ENCODE results near the gene KBTBD12.
A peak's percentile ranks its signal among the peaks of the same experiment; 100 is the strongest.

The KBTBD12 gene

GRCh38 chr3:127964816-127965215, 49.8 kb downstream of the KBTBD12 start:
- no peak for DNase-seq (ENCODE audit: extremely low spot score)
- TF ChIP-seq FOXK2 (IDR thresholded peaks at IDR 0.05): no peak
- no peak for TF ChIP-seq TARDBP (IDR thresholded peaks at IDR 0.05)
- no peak for TF ChIP-seq CTBP1 (IDR thresholded peaks at IDR 0.05; ENCODE audit: borderline replicate concordance)
- ChIA-PET POLR2A (no interaction called here), CTCF (no interaction called here)

- TF ChIP-seq BHLHE40 (IDR thresholded peaks at IDR 0.05; ENCODE audit: borderline replicate concordance): no peak
- TF ChIP-seq ELF4 (IDR thresholded peaks at IDR 0.05): no peak
- TF ChIP-seq ARNT (IDR thresholded peaks at IDR 0.05): no peak
- TF ChIP-seq, protein P1, sequence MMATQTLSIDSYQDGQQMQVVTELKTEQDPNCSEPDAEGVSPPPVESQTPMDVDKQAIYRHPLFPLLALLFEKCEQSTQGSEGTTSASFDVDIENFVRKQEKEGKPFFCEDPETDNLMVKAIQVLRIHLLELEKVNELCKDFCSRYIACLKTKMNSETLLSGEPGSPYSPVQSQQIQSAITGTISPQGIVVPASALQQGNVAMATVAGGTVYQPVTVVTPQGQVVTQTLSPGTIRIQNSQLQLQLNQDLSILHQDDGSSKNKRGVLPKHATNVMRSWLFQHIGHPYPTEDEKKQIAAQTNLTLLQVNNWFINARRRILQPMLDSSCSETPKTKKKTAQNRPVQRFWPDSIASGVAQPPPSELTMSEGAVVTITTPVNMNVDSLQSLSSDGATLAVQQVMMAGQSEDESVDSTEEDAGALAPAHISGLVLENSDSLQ (IDR thresholded peaks at IDR 0.05): no peak
- TF ChIP-seq SP1 (IDR thresholded peaks at IDR 0.05): no peak
- no peak for TF ChIP-seq SUZ12 (IDR thresholded peaks at IDR 0.05)
- no peak for TF ChIP-seq CTBP1 (IDR thresholded peaks at IDR 0.05; ENCODE audit: borderline replicate concordance)
- TF ChIP-seq FOXA1 (IDR thresholded peaks at IDR 0.05): no peak
- TF ChIP-seq FOXK2 (IDR thresholded peaks at IDR 0.05): no peak
- TF ChIP-seq NFRKB (IDR thresholded peaks at IDR 0.05): no peak
- TF ChIP-seq LEF1 (IDR thresholded peaks at IDR 0.05; ENCODE audit: borderline replicate concordance): no peak
- TF ChIP-seq HDGF (IDR thresholded peaks at IDR 0.05; ENCODE audit: borderline replicate concordance): no peak
- no peak for TF ChIP-seq L3MBTL2 (conservative IDR thresholded peaks at IDR 0.05)
- TF ChIP-seq FOXM1 (IDR thresholded peaks at IDR 0.05; ENCODE audit: borderline replicate concordance): no peak
- TF ChIP-seq TARDBP (IDR thresholded peaks at IDR 0.05): no peak
- TF ChIP-seq ZNF384 (IDR thresholded peaks at IDR 0.05): no peak
- ChIA-PET CTCF (no interaction called here), POLR2A (no interaction called here)
- DNase-seq (ENCODE audit: extremely low spot score): no peak
Observed at GRCh38 chr3:127967316-127967715, 52.3 kb downstream of the KBTBD12 start.

GRCh38 chr3:127970966-127971592, 56.0 kb downstream of the KBTBD12 start:
- POLR2A ChIA-PET: no interaction called here
- CTCF ChIA-PET: no interaction called here
- TF ChIP-seq ZNF384 (IDR thresholded peaks at IDR 0.05) (no peak), FOXA1 (IDR thresholded peaks at IDR 0.05) (no peak), BHLHE40 (IDR thresholded peaks at IDR 0.05; ENCODE audit: borderline replicate concordance) (no peak), LEF1 (IDR thresholded peaks at IDR 0.05; ENCODE audit: borderline replicate concordance) (no peak), L3MBTL2 (conservative IDR thresholded peaks at IDR 0.05) (no peak), TARDBP (IDR thresholded peaks at IDR 0.05) (no peak), NFRKB (IDR thresholded peaks at IDR 0.05) (no peak), HDGF (IDR thresholded peaks at IDR 0.05; ENCODE audit: borderline replicate concordance) (no peak), FOXM1 (IDR thresholded peaks at IDR 0.05; ENCODE audit: borderline replicate concordance) (no peak), CTBP1 (IDR thresholded peaks at IDR 0.05; ENCODE audit: borderline replicate concordance) (no peak), SUZ12 (IDR thresholded peaks at IDR 0.05) (no peak), FOXK2 (IDR thresholded peaks at IDR 0.05) (no peak), ELF4 (IDR thresholded peaks at IDR 0.05) (no peak), SP1 (IDR thresholded peaks at IDR 0.05) (no peak), ARNT (IDR thresholded peaks at IDR 0.05) (no peak)
- TF ChIP-seq, protein P1 (IDR thresholded peaks at IDR 0.05): no peak
- DNase-seq (ENCODE audit: extremely low spot score): peak; percentile 52

DNA sequence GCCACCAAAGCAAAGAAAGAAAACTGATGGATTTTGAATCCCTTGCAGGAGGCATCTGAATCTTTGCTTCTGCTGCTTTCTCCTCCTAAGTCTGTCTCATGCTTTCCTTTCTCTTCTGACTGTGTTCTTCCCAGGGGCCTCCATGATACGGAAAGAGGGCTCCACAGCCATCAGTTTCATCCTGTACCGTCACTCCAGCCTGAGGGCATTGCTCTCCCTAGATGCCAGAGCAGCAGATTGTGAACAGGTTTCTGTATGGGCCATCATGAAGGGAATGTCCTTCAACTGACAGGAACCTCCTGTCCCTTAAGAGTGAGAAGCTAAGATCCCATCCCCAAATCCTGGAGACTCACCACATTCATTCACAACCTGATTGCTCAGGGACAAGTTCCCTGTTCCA, 59.2 kb downstream of the KBTBD12 start:
- DNase-seq (ENCODE audit: extremely low spot score): no peak
- ChIA-PET CTCF (no interaction called here), POLR2A (no interaction called here)
- TF ChIP-seq L3MBTL2 (conservative IDR thresholded peaks at IDR 0.05) (no peak), SUZ12 (IDR thresholded peaks at IDR 0.05) (no peak), SP1 (IDR thresholded peaks at IDR 0.05) (no peak), CTBP1 (IDR thresholded peaks at IDR 0.05; ENCODE audit: borderline replicate concordance) (no peak), ARNT (IDR thresholded peaks at IDR 0.05) (no peak), FOXM1 (IDR thresholded peaks at IDR 0.05; ENCODE audit: borderline replicate concordance) (no peak), BHLHE40 (IDR thresholded peaks at IDR 0.05; ENCODE audit: borderline replicate concordance) (no peak), HDGF (IDR thresholded peaks at IDR 0.05; ENCODE audit: borderline replicate concordance) (no peak), TARDBP (IDR thresholded peaks at IDR 0.05) (no peak), FOXK2 (IDR thresholded peaks at IDR 0.05) (no peak), FOXA1 (IDR thresholded peaks at IDR 0.05) (no peak), ZNF384 (IDR thresholded peaks at IDR 0.05) (no peak), LEF1 (IDR thresholded peaks at IDR 0.05; ENCODE audit: borderline replicate concordance) (no peak)

DNA sequence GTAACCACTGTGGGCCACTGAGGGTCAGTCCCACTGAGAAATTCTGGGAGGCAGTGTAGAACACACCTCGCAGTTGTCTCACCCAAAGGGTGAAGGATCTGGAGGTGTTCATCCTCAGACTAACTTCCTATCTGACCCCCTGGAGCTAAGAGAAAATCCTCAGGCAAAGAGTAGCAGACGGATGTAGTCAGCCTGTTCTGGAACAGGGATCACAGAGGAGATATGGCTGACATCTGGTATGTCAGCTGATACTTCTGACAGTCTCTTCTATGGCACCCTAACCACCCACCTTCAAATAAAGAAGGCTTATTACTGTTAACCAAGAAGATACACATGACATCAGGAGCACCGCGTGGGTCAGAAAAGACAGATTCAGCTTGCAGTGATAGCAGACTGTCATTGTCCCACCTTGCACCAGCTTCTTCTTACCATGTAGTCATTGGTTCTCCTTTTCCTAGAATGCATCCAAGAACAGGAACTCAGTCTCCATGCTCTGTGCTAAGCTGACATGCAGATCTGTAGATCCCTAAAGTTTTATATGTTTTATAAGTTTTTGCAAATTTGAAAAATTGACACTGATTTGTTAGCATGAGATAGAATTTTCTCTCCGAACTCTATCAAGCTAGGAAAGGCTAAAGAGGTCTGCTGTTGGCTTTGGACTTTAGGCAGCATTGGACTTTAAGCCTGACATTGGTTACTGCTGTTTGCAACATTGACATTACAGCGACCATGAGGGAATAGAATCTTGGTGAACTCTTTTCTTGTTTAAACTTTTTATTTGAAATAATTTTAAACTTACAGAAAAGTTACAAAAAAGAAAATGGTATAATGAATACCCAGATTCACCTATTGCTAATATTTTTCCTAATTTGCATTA, 60.4 kb downstream of the KBTBD12 start:
- ChIA-PET CTCF (interaction anchor here (0.5 to 0.8 kb wide), 2 partner anchors 95 to 278 kb away, joined by 3 to 4 read pairs; no protein-coding TSS in a partner anchor), POLR2A (interaction anchor here (0.6 kb wide), 1 partner anchor 14 kb away, joined by 3 read pairs; no protein-coding TSS in a partner anchor)
- TF ChIP-seq NFRKB (IDR thresholded peaks at IDR 0.05): no peak
- TF ChIP-seq FOXK2 (IDR thresholded peaks at IDR 0.05): no peak
- no peak for TF ChIP-seq ELF4 (IDR thresholded peaks at IDR 0.05)
- no peak for TF ChIP-seq L3MBTL2 (conservative IDR thresholded peaks at IDR 0.05)
- no peak for TF ChIP-seq BHLHE40 (IDR thresholded peaks at IDR 0.05; ENCODE audit: borderline replicate concordance)
- TF ChIP-seq SUZ12 (IDR thresholded peaks at IDR 0.05): no peak
- TF ChIP-seq, protein P1 (IDR thresholded peaks at IDR 0.05): no peak
- TF ChIP-seq CTBP1 (IDR thresholded peaks at IDR 0.05; ENCODE audit: borderline replicate concordance): no peak
- no peak for TF ChIP-seq ZNF384 (IDR thresholded peaks at IDR 0.05)
- no peak for TF ChIP-seq FOXM1 (IDR thresholded peaks at IDR 0.05; ENCODE audit: borderline replicate concordance)
- no peak for TF ChIP-seq ARNT (IDR thresholded peaks at IDR 0.05)
- no peak for TF ChIP-seq SP1 (IDR thresholded peaks at IDR 0.05)
- no peak for TF ChIP-seq HDGF (IDR thresholded peaks at IDR 0.05; ENCODE audit: borderline replicate concordance)
- TF ChIP-seq TARDBP (IDR thresholded peaks at IDR 0.05): no peak
- no peak for DNase-seq (ENCODE audit: extremely low spot score)
